PC-9 (cell line): Measurements from ENCODE around the gene NFATC4. TPM values are rescaled to one million over a fixed set of nuclear protein-coding genes. Genes with fewer than 3 reads are reported as not detected.
A peak's percentile ranks its signal among the peaks of the same experiment; 100 is the strongest.

Experiments used
- BruUV-seq: library from RNA; stranded (reverse); fragments of 400-500 nt; replicated peaks from 2 replicates; lab custom pipeline; 2021; lab: Mats Ljungman, UMichigan
- CTCF ChIA-PET: fragments of 300-600 bp; sonication (Branson Sonifier 250); formaldehyde crosslinking; loops from one replicate; lab custom pipeline; 2022; ENCODE audit warnings: antibody characterized with exemption; lab: Charles Lee
- POLR2A ChIA-PET: fragments of 300-600 bp; sonication (Branson Sonifier 250); formaldehyde crosslinking; loops from one replicate; lab custom pipeline; 2022; ENCODE audit warnings: antibody characterized with exemption; ENCODE audit not compliant: unreplicated experiment; lab: Charles Lee
- DNase-seq, 2 experiments: peaks; one replicate each; pipeline versions ENCODE4 v3.0.0 to v3.0.0-alpha.2; 2015 to 2022; ENCODE audit warnings: mixed read lengths in 1 of 2
- H2AFZ ChIP-seq: fragments of 200-600 bp; sonication (generic); 2 replicates; pipeline ENCODE4 v1.8.1; 2017; ENCODE audit warnings: antibody characterized with exemption
- H3F3A ChIP-seq: fragments of 200-600 bp; sonication (generic); 2 replicates; pipeline ENCODE4 v1.8.1; 2017; ENCODE audit warnings: antibody characterized with exemption, mild to moderate bottlenecking, low read depth; ENCODE audit not compliant: insufficient read depth
- H3K27ac ChIP-seq: fragments of 200-600 bp; sonication (generic); 2 replicates; pipeline ENCODE4 v1.6.1; 2016; ENCODE audit warnings: mixed run types
- H3K27me3 ChIP-seq: fragments of 200-600 bp; sonication (generic); 2 replicates; pipeline ENCODE4 v1.6.1; 2016; ENCODE audit warnings: low read depth, mixed run types; ENCODE audit not compliant: insufficient read depth
- H3K36me3 ChIP-seq: fragments of 200-600 bp; sonication (generic); 2 replicates; pipeline ENCODE4 v1.6.1; 2016; ENCODE audit warnings: low read depth, mixed run types
- H3K4me1 ChIP-seq: fragments of 200-600 bp; sonication (generic); replicated peaks from 2 replicates; pipeline ENCODE4 v1.6.1; 2016; ENCODE audit warnings: mixed run types; ENCODE audit not compliant: insufficient read depth
- H3K4me2 ChIP-seq: fragments of 200-600 bp; sonication (generic); 2 replicates; pipeline ENCODE4 v1.6.1; 2017; ENCODE audit warnings: mixed run types
- H3K4me3 ChIP-seq: fragments of 200-600 bp; sonication (generic); 2 replicates; pipeline ENCODE4 v1.6.1; 2016; ENCODE audit warnings: mixed run types
- H3K79me2 ChIP-seq: fragments of 200-600 bp; sonication (generic); 2 replicates; pipeline ENCODE4 v1.6.1; 2017; ENCODE audit warnings: low read depth, mixed run types
- H3K9me2 ChIP-seq: fragments of 200-600 bp; sonication (generic); 2 replicates; pipeline ENCODE4 v1.8.1; 2017; ENCODE audit warnings: mild to moderate bottlenecking; ENCODE audit not compliant: insufficient read depth
- H3K9me3 ChIP-seq: fragments of 200-600 bp; sonication (generic); 2 replicates; pipeline ENCODE4 v1.8.1; 2016; ENCODE audit warnings: low read depth; ENCODE audit not compliant: insufficient read depth
- H4K20me1 ChIP-seq: fragments of 200-600 bp; sonication (generic); 2 replicates; pipeline ENCODE4 v1.8.1; 2017; ENCODE audit not compliant: insufficient read depth
- CTCF ChIP-seq: fragments of 200-600 bp; sonication (generic); conservative IDR thresholded peaks from 2 replicates; pipeline ENCODE4 v1.6.1; 2017; ENCODE audit warnings: mixed run types, antibody characterized with exemption, mild to moderate bottlenecking, moderate library complexity
- EZH2 ChIP-seq: fragments of 200-600 bp; sonication (generic); IDR thresholded peaks from 2 replicates; pipeline ENCODE4 v1.8.0; 2017; ENCODE audit warnings: antibody characterized with exemption, low read depth
- intact Hi-C: fragments of 100-400 bp; cut with micrococcal nuclease; formaldehyde crosslinking; loops from one replicate; pipeline ENCODE4 v1.10.0; 2022; ENCODE audit not compliant: unreplicated experiment
- total RNA-seq: library from RNA; stranded (reverse); gene quantifications from 2 replicates; pipeline ENCODE4 v1.2.3, GENCODE V29; 2021

The NFATC4 gene
- total RNA-seq, 1 experiment from 2014 or later = 48.3 TPM

GRCh38 chr14:24377657-24378056, 9.7 kb downstream of the NFATC4 start:
- CTCF ChIA-PET = no interaction called here
- no TSS peak for BruUV-seq

GRCh38 chr14:24378327-24378726, 10.3 kb downstream of the NFATC4 start:
- Histone ChIP-seq H2AFZ (no peak overlapping the region), H3F3A (no peaks in the 10 kb centered on the region)
- POLR2A ChIA-PET = no interaction called here

More at GRCh38 chr14:24377657-24378056, 9.7 kb downstream of the NFATC4 start:
- POLR2A ChIA-PET = interaction anchor here (0.6 kb wide), 1 partner anchor 11 kb away, joined by 16 read pairs; no protein-coding TSS in a partner anchor
- no peaks in the 10 kb centered on the region for H3K27me3 ChIP-seq
- no peak overlapping the region for H3K27ac ChIP-seq
- DNase-seq = peak in 1 of 2 experiments; percentile 24
- no peaks in the 10 kb centered on the region for H4K20me1 ChIP-seq
- intact Hi-C loops = no loop called here
- H3K9me3 ChIP-seq = no peaks in the 10 kb centered on the region
- H3K9me2 ChIP-seq = no peaks in the 10 kb centered on the region
- H3K36me3 ChIP-seq = no peaks in the 10 kb centered on the region
- no peaks in the 10 kb centered on the region for H3K4me1 ChIP-seq
- no peaks in the 10 kb centered on the region for H3K79me2 ChIP-seq
- no peaks in the 10 kb centered on the region for H3F3A ChIP-seq
- H3K4me2 ChIP-seq = no peak overlapping the region
- TF ChIP-seq CTCF (no peak), EZH2 (no peak)
- H3K4me3 ChIP-seq = no peak overlapping the region
- H2AFZ ChIP-seq = no peak overlapping the region

GRCh38 chr14:24378981-24379906, 11.3 kb downstream of the NFATC4 start:
- H3K4me2 ChIP-seq = no peak overlapping the region
- TF ChIP-seq CTCF (no peak), EZH2 (no peak)
- BruUV-seq = no TSS peak
- DNase-seq = no peak
- H4K20me1 ChIP-seq = no peaks in the 10 kb centered on the region
- POLR2A ChIA-PET = interaction anchor here (0.7 kb wide), 1 partner anchor 115 kb away, joined by 8 read pairs; no protein-coding TSS in a partner anchor
- H3K36me3 ChIP-seq = no peaks in the 10 kb centered on the region
- no peaks in the 10 kb centered on the region for H3F3A ChIP-seq
- no peaks in the 10 kb centered on the region for H3K27me3 ChIP-seq
- H2AFZ ChIP-seq = no peak overlapping the region
- H3K9me3 ChIP-seq = no peaks in the 10 kb centered on the region
- no peaks in the 10 kb centered on the region for H3K9me2 ChIP-seq
- H3K4me1 ChIP-seq = no peaks in the 10 kb centered on the region
- CTCF ChIA-PET = interaction anchor here (0.5 kb wide), 1 partner anchor 31 kb away, joined by 4 read pairs; no protein-coding TSS in a partner anchor
- no peak overlapping the region for H3K4me3 ChIP-seq
- no peaks in the 10 kb centered on the region for H3K79me2 ChIP-seq
- intact Hi-C loops = no loop called here
- H3K27ac ChIP-seq = no peak overlapping the region

More at GRCh38 chr14:24378327-24378726, 10.3 kb downstream of the NFATC4 start:
- Histone ChIP-seq H3K27me3 (no peaks in the 10 kb centered on the region), H3K4me3 (no peak overlapping the region), H3K36me3 (no peaks in the 10 kb centered on the region), H4K20me1 (no peaks in the 10 kb centered on the region), H3K79me2 (no peaks in the 10 kb centered on the region), H3K27ac (no peak overlapping the region), H3K9me2 (no peaks in the 10 kb centered on the region), H3K4me2 (no peak overlapping the region), H3K9me3 (no peaks in the 10 kb centered on the region), H3K4me1 (no peaks in the 10 kb centered on the region)
- BruUV-seq = no TSS peak
- no peak for DNase-seq
- intact Hi-C loops = no loop called here
- CTCF ChIA-PET = no interaction called here
- TF ChIP-seq CTCF = no peak
